NCI-H1105 (cell line): ENCODE measurements around the gene CUX1.

Source experiments
- DNase-seq: peaks from one replicate; lab custom pipeline; 2025; lab: John Stamatoyannopoulos, UW

CUX1 gene

DNA sequence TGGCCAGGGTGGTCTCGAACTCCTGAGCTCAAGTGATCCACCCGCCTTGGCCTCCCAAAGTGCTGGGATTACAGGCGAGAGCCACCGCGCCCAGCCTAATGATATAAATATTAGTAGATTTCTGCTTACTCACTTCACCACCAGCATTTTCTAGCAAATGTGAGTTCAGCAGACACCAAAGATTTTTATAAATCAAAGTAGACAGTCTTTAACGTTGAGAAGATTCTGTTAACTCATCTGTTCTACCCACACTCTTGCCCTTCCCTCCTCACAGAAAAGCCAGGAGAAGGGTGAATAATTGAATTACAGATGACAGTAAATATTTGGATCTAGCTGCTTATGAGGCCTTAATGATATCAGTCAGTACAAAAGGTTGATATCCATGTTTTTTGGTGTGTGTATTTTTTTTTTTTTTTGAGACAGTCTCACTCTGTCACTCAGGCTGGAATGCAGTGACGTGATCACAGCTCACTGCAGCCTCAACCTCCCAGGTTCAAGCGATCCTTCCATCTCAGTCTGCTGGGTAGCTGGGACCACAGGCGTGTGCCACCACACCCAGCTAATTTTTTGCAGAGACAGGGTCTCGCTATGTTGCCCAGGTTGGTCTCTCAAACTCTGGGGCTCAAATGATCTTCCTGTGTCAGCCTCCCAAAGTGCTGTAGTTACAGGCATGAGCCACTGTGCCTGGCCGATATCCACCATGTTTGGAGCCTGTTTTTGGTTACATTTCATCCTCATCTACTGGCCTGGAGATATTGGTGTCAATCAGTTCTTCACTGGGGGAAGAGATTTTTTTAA is 120.5 kb downstream of the CUX1 start:
- no peak for DNase-seq

DNA sequence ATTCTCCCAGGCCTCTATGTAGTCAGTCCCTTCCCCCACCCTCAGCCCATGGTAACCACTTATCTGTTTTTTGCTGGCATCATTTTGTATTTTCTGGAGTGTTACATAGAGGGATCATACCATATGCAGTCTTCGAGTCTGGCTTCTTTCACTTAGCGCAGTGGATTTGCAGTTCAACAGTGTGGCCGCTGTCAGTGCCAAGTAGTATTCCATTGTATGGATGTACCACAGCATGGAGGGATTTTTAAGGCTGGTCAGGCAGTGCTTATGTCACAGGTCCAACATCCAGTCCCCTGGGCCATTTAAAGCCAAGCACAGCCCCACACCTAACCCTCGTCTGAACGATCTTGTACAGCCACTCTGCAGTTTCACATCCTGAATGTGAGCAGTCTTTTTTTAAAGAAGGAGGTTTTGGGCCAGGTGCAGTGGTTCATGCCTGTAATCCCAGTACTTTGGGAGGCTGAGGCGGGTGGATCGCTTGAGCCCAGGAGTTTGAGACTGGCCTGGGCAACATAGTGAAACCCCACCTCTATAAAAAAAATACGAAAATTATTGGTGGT is 121.8 kb downstream of the CUX1 start:
- no peak for DNase-seq

DNA sequence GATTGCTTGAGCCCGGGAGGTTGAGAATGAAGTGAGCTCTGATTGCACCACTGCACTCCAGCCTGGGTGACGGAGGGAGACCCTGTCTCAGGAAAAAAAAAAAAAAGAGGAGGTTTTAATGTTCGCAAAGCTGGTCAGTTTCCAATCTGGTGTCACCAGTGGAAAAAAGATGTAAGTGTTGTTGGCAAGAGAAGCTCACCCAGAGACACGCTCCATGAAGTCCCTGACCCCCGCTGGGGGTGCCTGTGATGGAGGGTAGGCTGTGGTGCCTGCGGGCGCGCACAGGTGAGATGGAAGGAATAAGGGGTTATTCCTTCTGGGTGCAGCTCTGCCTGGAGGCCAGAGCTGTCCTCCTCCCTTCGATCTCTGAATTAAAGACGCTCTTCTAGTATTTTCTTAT is 122.7 kb downstream of the CUX1 start:
- DNase-seq, result no peak

DNA sequence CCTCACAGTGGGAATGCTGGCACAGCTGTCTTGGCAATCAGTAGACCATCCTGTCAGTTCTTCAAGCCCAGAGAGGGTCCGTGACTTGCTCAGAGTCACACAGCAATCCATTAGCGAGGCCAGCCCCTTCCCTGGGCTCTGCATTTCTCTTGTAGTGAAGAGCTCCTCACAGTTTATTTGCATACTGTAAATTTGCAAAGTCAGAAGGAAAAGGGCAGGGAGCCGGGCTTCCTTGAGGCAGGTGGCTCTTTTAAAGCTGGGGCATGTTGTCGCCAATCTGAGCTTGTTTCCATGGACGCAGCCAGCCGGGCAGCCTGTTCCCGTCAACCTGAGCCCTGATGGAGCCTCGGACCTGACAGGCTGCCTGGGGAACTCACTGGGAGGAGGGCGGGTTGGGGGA is 123.4 kb downstream of the CUX1 start:
- DNase-seq, result peak; percentile 28

DNA sequence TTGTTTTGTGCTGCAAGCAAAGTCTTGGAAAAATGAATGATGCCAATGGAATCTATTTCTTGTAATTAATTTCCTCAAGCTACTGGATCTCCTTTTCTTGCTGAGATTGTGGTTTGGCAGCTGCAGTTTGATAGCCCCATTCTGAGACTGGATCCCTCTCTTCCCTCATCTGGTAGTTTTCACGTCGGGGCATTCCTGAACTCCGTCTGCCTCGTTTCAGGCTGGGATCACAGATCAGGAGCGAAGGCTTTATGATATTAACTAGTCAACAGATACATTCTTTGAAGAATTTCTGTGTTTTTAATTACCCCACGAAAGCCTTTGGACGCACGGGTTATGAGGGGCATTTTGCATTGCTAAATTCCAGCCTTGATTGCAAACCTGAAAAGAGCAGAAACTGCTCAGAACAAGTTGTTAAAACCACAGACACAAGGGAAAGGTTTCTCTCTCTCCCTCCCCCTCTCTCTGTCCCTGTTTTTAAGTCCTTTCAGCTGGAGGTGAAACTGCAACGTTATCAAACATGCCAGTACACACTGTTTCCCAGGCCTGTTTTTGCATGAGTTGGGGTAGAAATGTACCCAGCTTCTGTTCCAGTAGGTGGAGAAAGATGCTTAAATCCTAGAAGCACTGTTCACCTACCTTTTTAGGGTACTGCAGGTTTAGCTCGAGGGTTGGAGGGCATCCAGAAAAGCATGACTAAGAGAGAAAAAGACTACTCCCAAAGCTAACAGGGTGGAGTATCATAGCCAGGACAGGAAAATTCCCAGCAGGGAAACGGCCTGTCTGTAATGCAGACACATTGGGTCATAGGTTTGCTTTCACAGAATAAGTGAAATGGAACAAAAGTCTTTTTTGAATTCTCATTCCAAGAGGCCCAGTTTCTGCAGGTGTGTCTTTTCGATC is 124.3 kb downstream of the CUX1 start:
- no peak for DNase-seq

- no peak for DNase-seq
Observed at GRCh38 chr7:101942603-101943210, 125.3 kb downstream of the CUX1 start.

DNA sequence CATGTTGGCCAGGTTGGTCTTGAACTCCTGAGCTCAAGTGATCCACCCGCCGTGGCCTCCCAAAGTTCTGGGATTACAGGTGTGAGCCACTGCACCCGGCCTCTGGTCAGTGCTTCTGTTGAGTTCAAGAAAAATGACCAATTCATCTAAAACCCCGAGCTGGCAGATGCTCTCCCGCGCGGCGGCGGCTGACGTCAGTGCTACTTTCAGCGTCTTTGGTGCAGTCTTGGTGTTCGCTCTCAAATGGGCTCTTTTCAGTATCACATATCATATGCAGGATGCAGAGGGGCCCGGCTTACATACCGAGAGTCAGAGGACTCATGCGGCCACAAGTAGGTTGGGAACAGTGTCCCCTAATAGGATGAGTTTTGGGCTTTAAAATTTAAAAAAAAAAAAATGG is 125.9 kb downstream of the CUX1 start:
- no peak for DNase-seq

GRCh38 chr7:101943889-101944600 is 126.6 kb downstream of the CUX1 start:
- no peak for DNase-seq

DNA sequence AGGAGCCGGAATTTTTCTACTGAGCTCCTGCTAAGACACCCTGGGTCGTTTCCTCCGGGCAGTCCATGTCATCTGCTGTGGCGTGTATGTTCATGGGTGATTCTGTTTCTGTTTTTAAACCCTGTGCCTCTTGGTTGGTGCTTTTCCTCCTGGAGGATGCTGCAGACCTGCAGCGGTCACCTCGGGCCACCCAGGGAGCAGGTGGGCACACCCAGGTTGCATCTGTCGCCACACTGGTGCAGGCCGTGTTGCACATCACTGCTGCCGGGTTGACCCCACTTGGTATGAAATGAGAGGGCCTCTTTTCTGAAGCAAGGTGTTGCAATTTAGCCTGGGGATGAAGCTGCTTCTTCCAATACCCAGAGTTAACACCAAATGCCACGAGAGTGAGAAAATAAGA is 127.2 kb downstream of the CUX1 start:
- DNase-seq, result no peak

DNA sequence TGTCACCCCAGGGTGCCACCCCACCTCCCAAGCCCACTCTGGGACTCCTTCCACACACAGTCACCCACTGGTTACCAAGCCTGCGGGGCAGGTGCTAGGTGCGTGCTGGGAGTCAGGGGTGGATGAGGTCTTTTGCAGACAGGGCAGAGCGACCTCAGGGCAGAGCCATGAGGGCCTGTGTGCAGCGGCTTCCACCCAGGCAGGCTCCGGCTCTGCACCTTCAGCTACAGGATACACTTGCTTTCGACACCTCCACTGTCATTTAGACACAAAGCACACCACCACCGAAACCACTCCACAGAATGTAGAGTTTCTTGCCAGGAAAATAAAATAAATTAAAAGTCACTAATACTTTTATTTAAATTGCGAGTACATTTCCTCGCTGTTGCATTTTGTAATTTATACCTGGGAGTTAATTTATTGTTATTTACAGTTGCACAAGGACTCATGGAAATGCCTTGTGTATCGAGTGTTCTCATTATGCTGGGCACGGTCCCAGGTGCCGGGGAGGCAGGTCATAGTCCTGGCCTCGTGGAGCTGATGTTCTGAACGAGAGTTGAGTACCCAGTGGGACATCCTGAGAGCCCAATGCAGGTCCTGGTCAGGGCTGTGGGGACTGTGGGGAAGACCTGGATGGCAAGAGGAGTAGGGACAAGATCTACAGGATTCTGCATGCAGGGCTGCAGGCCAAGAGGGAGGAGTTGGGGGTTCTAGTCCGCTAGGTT is 127.8 kb downstream of the CUX1 start:
- no peak for DNase-seq

- peak; percentile 94 for DNase-seq
Observed at GRCh38 chr7:101947899-101948298, 130.5 kb downstream of the CUX1 start.

- no peak for DNase-seq
Observed at GRCh38 chr7:101948650-101949049, 131.2 kb downstream of the CUX1 start.

GRCh38 chr7:101950450-101951119 is 133.2 kb downstream of the CUX1 start:
- no peak for DNase-seq

- DNase-seq, result no peak
Observed at GRCh38 chr7:101951757-101952156, 134.3 kb downstream of the CUX1 start.

DNA sequence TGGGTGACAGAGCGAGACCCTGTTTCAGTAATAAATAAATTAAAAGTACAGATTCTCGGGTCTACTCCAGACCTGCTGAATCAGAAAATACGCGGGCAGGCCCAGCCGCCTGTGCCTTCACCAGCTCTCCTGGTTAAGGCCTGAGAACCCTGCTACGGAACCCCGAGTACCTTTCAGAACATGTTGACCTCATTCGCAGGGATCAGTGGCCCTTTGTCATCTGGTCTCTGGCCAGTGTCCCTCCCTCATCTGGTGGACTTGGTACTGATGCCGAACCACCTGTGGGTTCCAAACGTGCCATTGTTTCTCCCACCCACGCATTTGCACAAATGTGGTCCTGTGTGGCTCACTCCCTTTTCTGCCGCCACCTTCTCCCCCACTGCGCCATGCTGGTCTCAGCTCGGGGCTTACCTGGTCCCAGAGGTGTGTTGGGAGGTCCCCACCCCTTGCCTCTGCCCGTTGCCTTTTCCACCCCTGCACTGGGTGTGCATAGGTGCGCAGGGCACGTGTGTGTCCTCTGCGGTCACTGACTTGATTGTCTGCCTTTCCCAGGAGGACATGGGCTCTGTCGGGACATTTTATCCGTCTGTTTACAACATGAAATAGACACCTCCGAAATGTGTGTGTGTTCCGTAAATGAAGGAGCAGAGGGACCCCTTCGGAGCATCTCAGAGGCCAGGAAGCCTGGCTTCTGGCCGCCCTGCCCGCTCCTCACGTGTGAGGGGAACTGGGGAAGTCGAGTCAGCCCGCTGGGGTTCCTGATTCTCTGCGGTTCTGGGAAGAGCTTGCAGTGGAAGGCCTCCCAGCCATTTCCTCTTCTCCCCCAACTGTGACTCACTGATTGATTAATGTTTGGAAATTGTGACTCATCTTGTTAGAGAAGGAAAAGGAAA is 135.2 kb downstream of the CUX1 start:
- DNase-seq, result no peak

DNA sequence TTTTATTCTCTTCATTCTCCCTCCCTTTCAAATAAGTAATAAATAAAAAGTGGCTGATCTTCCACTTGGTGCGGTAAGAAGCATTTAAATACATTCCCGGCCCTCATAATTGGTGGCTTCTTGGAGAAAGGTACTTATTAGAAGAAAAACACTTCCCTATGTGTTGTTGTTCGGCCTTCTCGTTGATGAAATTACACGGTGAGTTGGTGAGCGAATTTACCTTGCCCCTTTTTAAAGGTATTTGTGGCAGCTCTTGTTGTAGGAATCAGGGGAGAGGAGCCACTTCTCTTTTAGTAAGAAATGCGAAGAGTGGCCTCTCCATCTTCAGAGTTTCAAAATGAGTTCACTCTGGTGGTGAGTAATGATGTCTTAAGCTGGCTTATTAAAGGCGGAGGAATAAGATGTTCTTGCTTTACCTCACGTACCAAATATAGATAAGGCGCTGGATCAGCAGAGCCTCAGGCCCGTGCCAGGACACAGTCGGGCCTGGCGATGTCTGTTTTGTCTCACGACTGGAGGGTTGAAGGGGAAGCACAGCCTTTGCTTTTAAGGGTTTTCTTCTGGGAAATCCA is 135.9 kb downstream of the CUX1 start:
- no peak for DNase-seq

DNA sequence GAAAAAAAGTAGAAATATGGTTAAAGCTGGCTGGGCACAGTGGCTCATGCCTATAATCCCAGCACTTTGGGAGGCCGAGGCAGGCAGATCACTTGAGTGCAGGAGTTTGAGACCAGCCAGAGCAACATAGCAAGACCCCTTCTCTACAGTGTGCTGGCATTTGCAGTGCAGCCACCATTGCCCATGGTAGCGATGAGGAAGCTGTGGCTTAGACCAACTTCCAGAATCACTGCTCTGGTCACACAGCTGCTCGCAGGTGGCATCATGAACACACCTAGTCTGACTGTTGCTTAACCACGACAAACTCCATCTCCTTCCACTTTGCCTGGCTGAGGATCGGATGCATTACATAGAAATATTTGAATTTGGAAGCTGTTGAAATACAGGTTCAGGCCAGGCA is 137.1 kb downstream of the CUX1 start:
- no peak for DNase-seq

DNA sequence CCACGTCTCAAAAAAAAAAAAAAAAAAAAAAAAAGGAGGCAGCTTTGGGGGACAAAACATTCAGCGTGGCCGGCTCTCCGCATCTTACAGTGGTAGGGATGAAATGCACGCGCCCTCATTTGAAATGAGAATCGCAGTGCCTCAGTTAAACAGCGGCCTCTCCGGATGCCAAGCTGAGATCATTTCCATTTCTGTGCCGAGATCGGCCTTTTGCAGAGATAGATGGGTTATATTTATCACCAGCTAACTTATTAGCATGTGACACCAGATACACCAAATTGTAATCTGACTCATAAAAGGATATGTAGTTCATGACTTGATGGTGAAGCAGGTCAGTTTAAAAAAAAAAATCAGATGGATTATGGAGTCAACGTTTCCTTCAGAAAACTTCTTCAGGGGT is 138.7 kb downstream of the CUX1 start:
- DNase-seq, result no peak
